Measurements from ENCODE around the gene PGAM1. TPM values are rescaled to one million over a fixed set of nuclear protein-coding genes. Genes with fewer than 3 reads are reported as not detected.

PGAM1 gene
- total and polyA plus RNA-seq, 2 of the 13 experiments (the other 11 are each of a cell fraction or from before 2014, with no cell fraction given): 354 to 483 TPM

DNA sequence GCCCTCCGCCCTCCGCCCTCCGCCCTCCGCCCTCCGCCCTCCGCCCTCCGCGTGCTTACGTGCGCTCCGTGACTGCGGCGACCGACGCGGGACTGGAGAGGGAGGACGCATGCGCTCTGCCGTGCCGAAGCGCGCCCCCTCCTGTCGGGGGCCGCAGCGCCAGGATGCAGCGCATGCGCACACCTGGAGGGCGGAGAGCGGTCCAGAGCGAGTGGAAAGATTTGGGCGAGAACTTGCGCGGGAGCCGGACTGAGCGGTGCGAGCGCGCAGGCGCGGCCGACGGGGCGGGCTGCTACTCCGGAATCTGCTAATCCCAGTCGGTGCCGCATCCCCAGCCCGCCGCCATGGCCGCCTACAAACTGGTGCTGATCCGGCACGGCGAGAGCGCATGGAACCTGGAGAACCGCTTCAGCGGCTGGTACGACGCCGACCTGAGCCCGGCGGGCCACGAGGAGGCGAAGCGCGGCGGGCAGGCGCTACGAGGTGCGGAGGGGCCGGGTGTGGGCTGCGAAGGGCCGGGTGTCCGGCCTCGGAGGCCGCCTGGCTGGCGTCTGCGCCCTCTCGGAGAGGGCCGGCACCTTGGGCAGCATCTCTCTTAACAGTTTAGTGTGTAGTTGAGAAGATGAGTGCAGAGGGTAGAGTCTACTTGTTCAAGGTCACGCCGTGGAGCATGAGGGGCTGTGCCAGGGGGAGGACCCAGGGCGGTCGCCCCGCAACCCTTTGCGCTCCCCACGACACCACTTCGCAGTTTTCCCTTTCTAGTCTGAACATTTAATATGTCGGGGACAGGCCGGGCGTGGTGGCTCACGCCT is at the start of gene PGAM1 (continued):
- TF ChIP-seq, protein P1, sequence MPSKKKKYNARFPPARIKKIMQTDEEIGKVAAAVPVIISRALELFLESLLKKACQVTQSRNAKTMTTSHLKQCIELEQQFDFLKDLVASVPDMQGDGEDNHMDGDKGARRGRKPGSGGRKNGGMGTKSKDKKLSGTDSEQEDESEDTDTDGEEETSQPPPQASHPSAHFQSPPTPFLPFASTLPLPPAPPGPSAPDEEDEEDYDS (CRISPR knock-in tag; IDR thresholded peaks at IDR 0.05): peak; percentile 76
- TF ChIP-seq SOX5 (CRISPR knock-in tag; IDR thresholded peaks at IDR 0.05; ENCODE audit: borderline replicate concordance) (peak; percentile 42; the same call in 1 of the 2 replicates), MXD4 (CRISPR knock-in tag; IDR thresholded peaks at IDR 0.05) (peak; percentile 73), BATF2 (CRISPR knock-in tag; IDR thresholded peaks at IDR 0.05) (0 out of 2 replicates have a peak, but pooled peaks have one; percentile 61), ZNF563 (CRISPR knock-in tag; IDR thresholded peaks at IDR 0.05) (peak; percentile 48; the same call in 1 of the 2 replicates), NKX3-1 (CRISPR knock-in tag; IDR thresholded peaks at IDR 0.05) (0 out of 2 replicates have a peak, but pooled peaks have one; percentile 18), ZNF713 (CRISPR knock-in tag; IDR thresholded peaks at IDR 0.05) (no peak), ZNF101 (CRISPR knock-in tag; IDR thresholded peaks at IDR 0.05; ENCODE audit: borderline replicate concordance, low read depth) (no peak), CENPT (CRISPR knock-in tag; IDR thresholded peaks at IDR 0.05; ENCODE audit: low read depth) (no peak), KLF6 (CRISPR knock-in tag; IDR thresholded peaks at IDR 0.05) (no peak), MTF2 (CRISPR knock-in tag; IDR thresholded peaks at IDR 0.05; ENCODE audit: borderline replicate concordance) (peak; percentile 65; the same call in 1 of the 2 replicates), RXRA (CRISPR knock-in tag; IDR thresholded peaks at IDR 0.05) (peak; percentile 52), NFKBIZ (CRISPR knock-in tag; IDR thresholded peaks at IDR 0.05) (peak; percentile 37; the same call in 1 of the 2 replicates), RXRB (CRISPR knock-in tag; IDR thresholded peaks at IDR 0.05; ENCODE audit: borderline replicate concordance) (peak; percentile 40; the same call in 1 of the 2 replicates), REPIN1 (CRISPR knock-in tag; IDR thresholded peaks at IDR 0.05; ENCODE audit: borderline replicate concordance, low read depth) (peak; percentile 51; the same call in 1 of the 2 replicates), CREB1 (IDR thresholded peaks at IDR 0.05) (peak; percentile 60; the same call in 1 of the 2 replicates), CREB1 (CRISPR knock-in tag; IDR thresholded peaks at IDR 0.05) (no peak), ZNF446 (CRISPR knock-in tag; IDR thresholded peaks at IDR 0.05) (peak; percentile 76; the same call in 1 of the 2 replicates), GABPB1 (CRISPR knock-in tag; IDR thresholded peaks at IDR 0.05) (peak; percentile 80), ZNF790 (CRISPR knock-in tag; IDR thresholded peaks at IDR 0.05; ENCODE audit: borderline replicate concordance) (0 out of 2 replicates have a peak, but pooled peaks have one; percentile 31)
- TF ChIP-seq, protein P2, sequence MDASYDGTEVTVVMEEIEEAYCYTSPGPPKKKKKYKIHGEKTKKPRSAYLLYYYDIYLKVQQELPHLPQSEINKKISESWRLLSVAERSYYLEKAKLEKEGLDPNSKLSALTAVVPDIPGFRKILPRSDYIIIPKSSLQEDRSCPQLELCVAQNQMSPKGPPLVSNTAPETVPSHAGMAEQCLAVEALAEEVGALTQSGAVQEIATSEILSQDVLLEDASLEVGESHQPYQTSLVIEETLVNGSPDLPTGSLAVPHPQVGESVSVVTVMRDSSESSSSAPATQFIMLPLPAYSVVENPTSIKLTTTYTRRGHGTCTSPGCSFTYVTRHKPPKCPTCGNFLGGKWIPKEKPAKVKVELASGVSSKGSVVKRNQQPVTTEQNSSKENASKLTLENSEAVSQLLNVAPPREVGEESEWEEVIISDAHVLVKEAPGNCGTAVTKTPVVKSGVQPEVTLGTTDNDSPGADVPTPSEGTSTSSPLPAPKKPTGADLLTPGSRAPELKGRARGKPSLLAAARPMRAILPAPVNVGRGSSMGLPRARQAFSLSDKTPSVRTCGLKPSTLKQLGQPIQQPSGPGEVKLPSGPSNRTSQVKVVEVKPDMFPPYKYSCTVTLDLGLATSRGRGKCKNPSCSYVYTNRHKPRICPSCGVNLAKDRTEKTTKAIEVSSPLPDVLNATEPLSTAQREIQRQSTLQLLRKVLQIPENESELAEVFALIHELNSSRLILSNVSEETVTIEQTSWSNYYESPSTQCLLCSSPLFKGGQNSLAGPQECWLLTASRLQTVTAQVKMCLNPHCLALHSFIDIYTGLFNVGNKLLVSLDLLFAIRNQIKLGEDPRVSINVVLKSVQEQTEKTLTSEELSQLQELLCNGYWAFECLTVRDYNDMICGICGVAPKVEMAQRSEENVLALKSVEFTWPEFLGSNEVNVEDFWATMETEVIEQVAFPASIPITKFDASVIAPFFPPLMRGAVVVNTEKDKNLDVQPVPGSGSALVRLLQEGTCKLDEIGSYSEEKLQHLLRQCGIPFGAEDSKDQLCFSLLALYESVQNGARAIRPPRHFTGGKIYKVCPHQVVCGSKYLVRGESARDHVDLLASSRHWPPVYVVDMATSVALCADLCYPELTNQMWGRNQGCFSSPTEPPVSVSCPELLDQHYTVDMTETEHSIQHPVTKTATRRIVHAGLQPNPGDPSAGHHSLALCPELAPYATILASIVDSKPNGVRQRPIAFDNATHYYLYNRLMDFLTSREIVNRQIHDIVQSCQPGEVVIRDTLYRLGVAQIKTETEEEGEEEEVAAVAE (CRISPR knock-in tag; IDR thresholded peaks at IDR 0.05; ENCODE audit: borderline replicate concordance): peak; percentile 73; the same call in 1 of the 2 replicates
- TF ChIP-seq, protein P3, sequence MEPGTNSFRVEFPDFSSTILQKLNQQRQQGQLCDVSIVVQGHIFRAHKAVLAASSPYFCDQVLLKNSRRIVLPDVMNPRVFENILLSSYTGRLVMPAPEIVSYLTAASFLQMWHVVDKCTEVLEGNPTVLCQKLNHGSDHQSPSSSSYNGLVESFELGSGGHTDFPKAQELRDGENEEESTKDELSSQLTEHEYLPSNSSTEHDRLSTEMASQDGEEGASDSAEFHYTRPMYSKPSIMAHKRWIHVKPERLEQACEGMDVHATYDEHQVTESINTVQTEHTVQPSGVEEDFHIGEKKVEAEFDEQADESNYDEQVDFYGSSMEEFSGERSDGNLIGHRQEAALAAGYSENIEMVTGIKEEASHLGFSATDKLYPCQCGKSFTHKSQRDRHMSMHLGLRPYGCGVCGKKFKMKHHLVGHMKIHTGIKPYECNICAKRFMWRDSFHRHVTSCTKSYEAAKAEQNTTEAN (CRISPR knock-in tag; conservative IDR thresholded peaks at IDR 0.05): 0 out of 2 replicates have a peak, but pooled peaks have one; percentile 23
- TF ChIP-seq, protein P4, sequence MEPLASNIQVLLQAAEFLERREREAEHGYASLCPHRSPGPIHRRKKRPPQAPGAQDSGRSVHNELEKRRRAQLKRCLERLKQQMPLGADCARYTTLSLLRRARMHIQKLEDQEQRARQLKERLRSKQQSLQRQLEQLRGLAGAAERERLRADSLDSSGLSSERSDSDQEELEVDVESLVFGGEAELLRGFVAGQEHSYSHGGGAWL (CRISPR knock-in tag; IDR thresholded peaks at IDR 0.05): peak; percentile 78

Measured in HepG2 (cell line).